Activated CD4-positive, alpha-beta T cell treated with anti-CD3 and anti-CD28 coated beads, Interleukin-2, amount 50 U/mL, for 24 hours (primary cell): ENCODE results near the gene ALDH1A2.

ENCODE experiments used
- DNase-seq, 2 donors: peaks; one replicate each; pipeline ENCODE4 v3.0.0-alpha.2; 2020; ENCODE audit warnings: low read depth in 1 of 2, low spot score in 1 of 2

Gene ALDH1A2

GRCh38 chr15:57910672-57911071 is 154.8 kb downstream of the ALDH1A2 start:
- DNase-seq = no peak

GRCh38 chr15:57909388-57909787 is 156.1 kb downstream of the ALDH1A2 start:
- no peak for DNase-seq

- DNase-seq = no peak
Measured at GRCh38 chr15:57903626-57904025, 161.9 kb downstream of the ALDH1A2 start.
